Ectodermal cell (in vitro differentiated cells): ENCODE measurements around the gene SALL1.

Experiments used
- H3K27ac ChIP-seq: 2 replicates; pipeline ENCODE4 v1.7.0; 2013; ENCODE audit warnings: mild to moderate bottlenecking, low read depth, low read length; ENCODE audit not compliant: insufficient read depth, poor library complexity, severe bottlenecking
- H3K27me3 ChIP-seq: 2 replicates; pipeline ENCODE4 v1.7.0; 2013; ENCODE audit warnings: mild to moderate bottlenecking, low read length; ENCODE audit not compliant: insufficient read depth, control insufficient read depth, poor library complexity, severe bottlenecking
- H3K36me3 ChIP-seq: one replicate; pipeline ENCODE4 v1.7.0; 2013; ENCODE audit warnings: low read length; ENCODE audit not compliant: control insufficient read depth, insufficient read depth
- H3K4me1 ChIP-seq: one replicate; pipeline ENCODE4 v1.7.0; 2013; ENCODE audit warnings: low read length; ENCODE audit not compliant: control insufficient read depth, insufficient read depth
- H3K4me3 ChIP-seq: 2 replicates; pipeline ENCODE4 v1.7.0; 2013; ENCODE audit warnings: low read depth, low read length, control low read depth; ENCODE audit not compliant: insufficient read depth
- H3K9me3 ChIP-seq: 2 replicates; pipeline ENCODE4 v1.7.0; 2013; ENCODE audit warnings: mild to moderate bottlenecking, low read length, moderate library complexity; ENCODE audit not compliant: control insufficient read depth
- WGBS, 2 experiments: methylation state at CpG; one replicate each; pipeline ENCODE4 v1.1.7; 2013; ENCODE audit warnings: missing lambda C conversion rate in 2 of 2; 5-methylcytosine and 5-hydroxymethylcytosine counted together

SALL1 gene

GRCh38 chr16:51150165-51150887 lies 744 bp downstream of the SALL1 start:
- Histone ChIP-seq H3K9me3 (no peaks in the 10 kb centered on the region), H3K27me3 (peaks cover 18% of the 10 kb centered on the region), H3K36me3 (no peaks in the 10 kb centered on the region), H3K27ac (peak overlapping the region; percentile 82), H3K4me3 (peak overlapping the region; percentile 87), H3K4me1 (peaks cover 10% of the 10 kb centered on the region)
- WGBS, 2 experiments = 0% methylated on average over 53 of the region's 53 CpGs

- Histone ChIP-seq H3K27ac (peak overlapping the region; percentile 82), H3K36me3 (no peaks in the 10 kb centered on the region), H3K27me3 (peaks cover 12% of the 10 kb centered on the region), H3K4me3 (peak overlapping the region; percentile 87), H3K9me3 (no peaks in the 10 kb centered on the region), H3K4me1 (peaks cover 11% of the 10 kb centered on the region)
- WGBS, 2 experiments = 0% methylated on average over 35 of the region's 35 CpGs
Observed at GRCh38 chr16:51149721-51150164, 1.3 kb downstream of the SALL1 start.

GRCh38 chr16:51149251-51149661 lies 1.8 kb downstream of the SALL1 start:
- Histone ChIP-seq H3K36me3 (no peaks in the 10 kb centered on the region), H3K9me3 (no peaks in the 10 kb centered on the region), H3K4me1 (peaks cover 14% of the 10 kb centered on the region), H3K27ac (peak overlapping the region; percentile 67), H3K27me3 (peaks cover 11% of the 10 kb centered on the region), H3K4me3 (peak overlapping the region; percentile 87)
- 1 to 3% methylated on average over 16 of the region's 16 CpGs for WGBS, 2 experiments

- H3K4me1 ChIP-seq = peaks cover 19% of the 10 kb centered on the region
- H3K27me3 ChIP-seq = peaks cover 6% of the 10 kb centered on the region
- no peaks in the 10 kb centered on the region for H3K36me3 ChIP-seq
- peak overlapping the region; percentile 87 for H3K4me3 ChIP-seq
- peak overlapping the region; percentile 67 for H3K27ac ChIP-seq
- no peaks in the 10 kb centered on the region for H3K9me3 ChIP-seq
- WGBS, 2 experiments = 0 to 18% methylated on average over 1 of the region's 2 CpGs
Observed at GRCh38 chr16:51148678-51149228, 2.3 kb downstream of the SALL1 start.

GRCh38 chr16:51147776-51148677 lies 3.0 kb downstream of the SALL1 start:
- peak overlapping the region; percentile 87 for H3K4me3 ChIP-seq
- no peak overlapping the region for H3K27ac ChIP-seq

GRCh38 chr16:51146256-51146924 lies 4.7 kb downstream of the SALL1 start:
- Histone ChIP-seq H3K4me3 (no peak overlapping the region), H3K27ac (no peak overlapping the region)

More at GRCh38 chr16:51147776-51148677, 3.0 kb downstream of the SALL1 start:
- H3K4me1 ChIP-seq = peaks cover 26% of the 10 kb centered on the region
- no peaks in the 10 kb centered on the region for H3K9me3 ChIP-seq
- WGBS, 2 experiments = 37 to 53% methylated on average over 2 of the region's 3 CpGs
- H3K36me3 ChIP-seq = no peaks in the 10 kb centered on the region
- no peaks in the 10 kb centered on the region for H3K27me3 ChIP-seq

DNA sequence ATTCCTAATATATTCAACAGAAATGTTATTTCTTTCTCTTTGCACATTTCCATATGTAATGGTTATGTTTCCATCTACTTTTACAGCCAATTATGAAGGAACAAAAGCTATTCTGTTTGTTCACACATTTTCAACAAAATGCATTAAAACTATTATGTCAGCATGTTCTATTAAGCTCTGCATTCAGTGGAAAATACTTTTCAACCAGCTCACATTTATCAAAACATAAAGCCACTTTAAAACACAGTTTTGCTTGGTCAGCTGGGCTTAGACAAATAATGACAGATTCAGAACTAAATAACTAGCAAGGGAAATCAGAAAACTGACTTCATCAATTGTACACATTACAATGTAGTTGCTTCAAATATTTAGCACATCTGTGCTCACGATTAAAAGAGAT lies 6.9 kb downstream of the SALL1 start:
- H3K4me1 ChIP-seq = peaks cover 31% of the 10 kb centered on the region
- no peaks in the 10 kb centered on the region for H3K27me3 ChIP-seq
- H3K9me3 ChIP-seq = no peaks in the 10 kb centered on the region
- H3K4me3 ChIP-seq = no peak overlapping the region
- peaks cover 20% of the 10 kb centered on the region for H3K36me3 ChIP-seq
- 86% methylated on average over 1 of the region's 1 CpG; no CpG with 5 or more reads in 1 of the 2 experiments for WGBS, 2 experiments
- H3K27ac ChIP-seq = no peak overlapping the region

More at GRCh38 chr16:51146256-51146924, 4.7 kb downstream of the SALL1 start:
- WGBS, 2 experiments = 26 to 34% methylated on average over 4 to 6 of the region's 6 CpGs
- H3K36me3 ChIP-seq = no peaks in the 10 kb centered on the region
- H3K4me1 ChIP-seq = peaks cover 31% of the 10 kb centered on the region
- H3K9me3 ChIP-seq = no peaks in the 10 kb centered on the region
- no peaks in the 10 kb centered on the region for H3K27me3 ChIP-seq

DNA sequence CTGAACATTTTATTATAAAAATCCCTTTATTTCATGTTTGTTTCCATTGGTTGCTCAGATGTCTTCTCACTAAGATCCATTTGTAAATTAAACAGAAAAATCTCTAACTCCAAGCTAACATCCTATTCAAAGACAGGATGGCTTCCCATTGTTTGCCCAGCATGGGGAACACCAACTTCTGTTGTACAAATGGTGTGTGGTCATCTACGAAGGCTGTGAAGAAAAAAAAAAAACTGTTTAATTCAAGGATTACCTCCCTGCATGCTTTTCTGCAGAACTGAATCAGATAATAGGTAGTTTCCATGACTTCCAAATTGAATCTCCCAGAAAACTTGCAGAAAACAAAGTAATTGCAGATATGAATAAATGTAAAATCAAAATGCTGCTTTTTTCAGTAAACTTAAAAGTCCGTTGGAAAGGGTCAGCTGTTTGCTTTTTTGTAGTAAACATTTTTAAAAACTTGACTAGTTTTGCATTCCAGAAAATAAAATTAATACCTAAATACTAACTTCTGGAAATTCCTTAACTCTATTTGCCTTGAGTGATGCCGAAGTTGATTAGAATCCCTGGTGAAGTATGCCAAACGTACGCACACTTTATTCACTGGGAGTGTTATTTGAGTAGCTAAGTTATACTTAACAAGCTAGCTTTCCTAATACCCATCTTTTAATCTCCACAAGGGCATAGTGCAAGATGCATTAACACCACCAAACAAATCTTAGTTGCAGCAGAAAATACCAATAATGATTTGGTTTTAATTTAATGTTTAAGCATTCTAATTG lies 7.7 kb downstream of the SALL1 start:
- H3K4me3 ChIP-seq = no peak overlapping the region
- 58 to 67% methylated on average over 3 of the region's 5 CpGs for WGBS, 2 experiments
- H3K27me3 ChIP-seq = no peaks in the 10 kb centered on the region
- H3K27ac ChIP-seq = peak overlapping the region; percentile 21
- H3K4me1 ChIP-seq = peaks cover 31% of the 10 kb centered on the region
- H3K9me3 ChIP-seq = no peaks in the 10 kb centered on the region
- H3K36me3 ChIP-seq = peaks cover 29% of the 10 kb centered on the region

GRCh38 chr16:51141541-51141940 lies 9.5 kb downstream of the SALL1 start:
- H3K4me1 ChIP-seq = peaks cover 36% of the 10 kb centered on the region
- no peak overlapping the region for H3K4me3 ChIP-seq
- no peaks in the 10 kb centered on the region for H3K27me3 ChIP-seq
- H3K9me3 ChIP-seq = no peaks in the 10 kb centered on the region
- no peak overlapping the region for H3K27ac ChIP-seq
- 93 to 94% methylated on average over 21 of the region's 21 CpGs for WGBS, 2 experiments
- peaks cover 44% of the 10 kb centered on the region for H3K36me3 ChIP-seq
